Spinal cord (tissue), 10 donors: ENCODE results near the gene LRP1. TPM values are rescaled to one million over a fixed set of nuclear protein-coding genes. Genes with fewer than 3 reads are reported as not detected.
A peak's percentile ranks its signal among the peaks of the same experiment; 100 is the strongest.

Experiments used
- DNase-seq, 6 donors: peaks; one replicate each; pipeline versions ENCODE4 v3.0.0 to v3.0.0-alpha.2; 2013 to 2015; ENCODE audit warnings: low spot score in 6 of 6, low read depth in 4 of 6
- H3K27ac ChIP-seq: one replicate; pipeline ENCODE4 v1.5.1; 2013; ENCODE audit warnings: low read depth, low read length, control low read depth
- H3K27me3 ChIP-seq: one replicate; pipeline ENCODE4 v1.6.1; 2013; ENCODE audit warnings: low read length; ENCODE audit not compliant: control insufficient read depth, insufficient read depth
- H3K36me3 ChIP-seq: one replicate; pipeline ENCODE4 v1.6.1; 2013; ENCODE audit warnings: low read length; ENCODE audit not compliant: control insufficient read depth, insufficient read depth
- H3K4me1 ChIP-seq: one replicate; pipeline ENCODE4 v1.6.1; 2013; ENCODE audit warnings: low read length; ENCODE audit not compliant: control insufficient read depth, insufficient read depth
- H3K4me3 ChIP-seq: one replicate; pipeline ENCODE4 v1.5.1; 2013; ENCODE audit warnings: low read depth, low read length, control low read depth
- H3K9me3 ChIP-seq: one replicate; pipeline ENCODE4 v1.6.1; 2013; ENCODE audit warnings: low read length; ENCODE audit not compliant: control insufficient read depth, insufficient read depth
- WGBS: methylation state at CpG from one replicate; pipeline ENCODE4 v1.1.5; 2013; ENCODE audit warnings: missing lambda C conversion rate; ENCODE audit not compliant: insufficient coverage; 5-methylcytosine and 5-hydroxymethylcytosine counted together
- polyA plus RNA-seq, 2 donors: library from polyadenylated mRNA; unstranded; fragments of 120-200 nt; gene quantifications; one replicate each; pipeline ENCODE4 v1.2.1, GENCODE V29; 2013; ENCODE audit not compliant: insufficient read length in 2 of 2
- total RNA-seq, 2 donors: library from RNA; depleted of rRNA in 1 of 2; stranded (reverse); fragments of 120-200 nt in 1 of 2; fragments of >200 nt in 1 of 2; gene quantifications; one replicate each; pipeline versions ENCODE4 v1.2.3 to v1.2.4, GENCODE V29; 2013 to 2014
- donor health status: healthy.

LRP1 gene
- total and polyA plus RNA-seq, 4 donors = 182 to 319 (median 239) TPM

- Histone ChIP-seq H3K9me3 (no peaks in the 10 kb centered on the region), H3K27me3 (no peaks in the 10 kb centered on the region), H3K36me3 (peaks cover 97% of the 10 kb centered on the region), H3K4me1 (peaks cover 6% of the 10 kb centered on the region), H3K27ac (no peak overlapping the region), H3K4me3 (no peak overlapping the region)
- WGBS = 100% methylated on average over 6 of the region's 7 CpGs
- no peak for DNase-seq
These were observed 77.6 kb downstream of the LRP1 start for GRCh38 chr12:57205931-57206330.

- Histone ChIP-seq H3K27ac (no peak overlapping the region), H3K4me1 (peaks cover 13% of the 10 kb centered on the region), H3K27me3 (no peaks in the 10 kb centered on the region), H3K9me3 (no peaks in the 10 kb centered on the region), H3K4me3 (no peak overlapping the region), H3K36me3 (peaks cover 97% of the 10 kb centered on the region)
- 77% methylated on average over 28 of the region's 29 CpGs for WGBS
- peak in 1 of 6 donors; percentile 71 for DNase-seq
These were observed 79.7 kb downstream of the LRP1 start for GRCh38 chr12:57207731-57208630.

GRCh38 chr12:57208631-57209282 is 80.5 kb downstream of the LRP1 start:
- H3K4me3 ChIP-seq = no peak overlapping the region
- WGBS = 69% methylated on average over 21 of the region's 22 CpGs
- DNase-seq = peak in 1 of 6 donors; percentile 47
- H3K9me3 ChIP-seq = no peaks in the 10 kb centered on the region
- peaks cover under 1% of the 10 kb centered on the region for H3K27me3 ChIP-seq
- peaks cover 19% of the 10 kb centered on the region for H3K4me1 ChIP-seq
- no peak overlapping the region for H3K27ac ChIP-seq
- peaks cover 93% of the 10 kb centered on the region for H3K36me3 ChIP-seq

GRCh38 chr12:57209916-57210315 is 81.6 kb downstream of the LRP1 start:
- Histone ChIP-seq H3K9me3 (no peaks in the 10 kb centered on the region), H3K27me3 (peaks cover 12% of the 10 kb centered on the region), H3K4me3 (no peak overlapping the region), H3K27ac (no peak overlapping the region), H3K4me1 (peaks cover 31% of the 10 kb centered on the region), H3K36me3 (peaks cover 84% of the 10 kb centered on the region)
- no peak for DNase-seq
- 92% methylated on average over 8 of the region's 8 CpGs for WGBS

- no peak for DNase-seq
- H3K27me3 ChIP-seq = peaks cover 18% of the 10 kb centered on the region
- H3K4me1 ChIP-seq = peaks cover 36% of the 10 kb centered on the region
- no peak overlapping the region for H3K27ac ChIP-seq
- WGBS = 93% methylated on average over 15 of the region's 15 CpGs
- H3K4me3 ChIP-seq = no peak overlapping the region
- H3K9me3 ChIP-seq = no peaks in the 10 kb centered on the region
- peaks cover 79% of the 10 kb centered on the region for H3K36me3 ChIP-seq
These were observed 82.2 kb downstream of the LRP1 start for GRCh38 chr12:57210461-57210860.

- H3K4me1 ChIP-seq = peaks cover 43% of the 10 kb centered on the region
- 88% methylated on average over 14 of the region's 16 CpGs for WGBS
- DNase-seq = no peak
- no peaks in the 10 kb centered on the region for H3K9me3 ChIP-seq
- no peak overlapping the region for H3K27ac ChIP-seq
- H3K4me3 ChIP-seq = no peak overlapping the region
- H3K27me3 ChIP-seq = peaks cover 24% of the 10 kb centered on the region
- peaks cover 72% of the 10 kb centered on the region for H3K36me3 ChIP-seq
These were observed 82.8 kb downstream of the LRP1 start for GRCh38 chr12:57210926-57211692.

GRCh38 chr12:57211791-57212700 is 83.8 kb downstream of the LRP1 start:
- Histone ChIP-seq H3K27me3 (peaks cover 31% of the 10 kb centered on the region), H3K9me3 (no peaks in the 10 kb centered on the region), H3K36me3 (peaks cover 65% of the 10 kb centered on the region), H3K27ac (no peak overlapping the region), H3K4me1 (peaks cover 50% of the 10 kb centered on the region), H3K4me3 (no peak overlapping the region)
- no peak for DNase-seq
- WGBS = 89% methylated on average over 15 of the region's 27 CpGs

- peaks cover 59% of the 10 kb centered on the region for H3K36me3 ChIP-seq
- H3K4me3 ChIP-seq = no peak overlapping the region
- peaks cover 54% of the 10 kb centered on the region for H3K4me1 ChIP-seq
- no peak for DNase-seq
- WGBS = no CpG with 5 or more reads among the region's 7 CpGs
- peaks cover 38% of the 10 kb centered on the region for H3K27me3 ChIP-seq
- no peaks in the 10 kb centered on the region for H3K9me3 ChIP-seq
- H3K27ac ChIP-seq = no peak overlapping the region
These were observed 84.4 kb downstream of the LRP1 start for GRCh38 chr12:57212701-57213057.
